Head of caudate nucleus (tissue), 42 donors: ENCODE data around the gene SHFL.

Experiments used
- DNase-seq, 42 donors: peaks; one replicate each; pipeline versions ENCODE4 v3.0.0 to v3.0.0-alpha.2; 2020 to 2021; ENCODE audit warnings: mixed read lengths in 7 of 42
- intact Hi-C: fragments of 100-400 bp; cut with DNase I; formaldehyde crosslinking; loops from one replicate; pipeline ENCODE4 v1.15.0; 2022

The SHFL gene

GRCh38 chr19:10085641-10086590, at the start of gene SHFL:
Gene SHFL, plus strand, starts transcription at chr19:10086317. Its CDS starts 111 bp downstream, at chr19:10086428.
- intact Hi-C loops = no loop called here
- peak; percentile 14 to 86 (median 70) for DNase-seq

- DNase-seq = no peak
- intact Hi-C loops = no loop called here
Observed at GRCh38 chr19:10036601-10037071, 49.5 kb upstream of the SHFL start.

GRCh38 chr19:10037367-10037766, 48.8 kb upstream of the SHFL start:
- no peak for DNase-seq

GRCh38 chr19:10037809-10038208, 48.3 kb upstream of the SHFL start:
- no peak for DNase-seq
- intact Hi-C loops = no loop called here

More at GRCh38 chr19:10037367-10037766, 48.8 kb upstream of the SHFL start:
- intact Hi-C loops = no loop called here

GRCh38 chr19:10043286-10043927, 42.7 kb upstream of the SHFL start:
- intact Hi-C loops = no loop called here
- DNase-seq = no peak

DNA sequence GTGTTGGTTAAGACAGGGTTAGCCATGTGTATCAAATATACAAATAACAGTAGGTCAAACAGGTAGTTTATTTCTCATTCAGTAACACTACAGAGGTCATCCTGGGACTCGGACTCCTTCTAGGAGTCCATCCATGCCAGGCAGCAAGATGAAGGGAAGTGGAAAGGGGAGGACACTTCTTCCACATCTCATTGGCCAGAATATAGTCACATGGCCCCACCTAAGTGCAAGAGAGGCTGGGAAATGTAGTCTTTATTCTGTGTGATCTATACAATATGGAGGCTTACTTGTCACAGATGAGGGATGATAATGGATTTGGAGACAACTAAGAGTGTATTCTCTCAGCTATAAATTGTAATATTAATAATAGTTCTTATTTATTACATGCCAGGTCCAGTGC, 41.7 kb upstream of the SHFL start:
- intact Hi-C loops = no loop called here
- no peak for DNase-seq

DNA sequence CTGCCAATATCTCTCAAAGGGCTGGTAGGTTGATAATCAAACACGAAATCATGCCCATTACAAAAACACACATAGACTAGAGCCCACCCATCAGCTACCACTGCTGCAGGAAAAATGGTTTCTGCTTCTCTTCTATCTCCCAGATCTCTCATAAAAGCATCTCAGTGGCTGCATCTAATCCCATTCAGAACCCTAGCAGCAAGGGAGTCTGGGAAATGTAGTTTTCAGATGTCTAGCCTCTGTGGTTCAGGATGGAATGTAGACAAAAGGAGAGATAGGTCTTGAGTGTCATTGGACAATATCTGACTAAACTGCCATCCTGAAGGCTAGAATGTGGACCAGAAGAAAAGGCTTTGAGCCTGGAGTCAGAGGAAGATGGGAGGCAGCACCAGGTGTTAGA, 40.7 kb upstream of the SHFL start:
- intact Hi-C loops = no loop called here
- no peak for DNase-seq

- no peak for DNase-seq
- intact Hi-C loops = no loop called here
Observed at GRCh38 chr19:10049626-10050025, 36.5 kb upstream of the SHFL start.

DNA sequence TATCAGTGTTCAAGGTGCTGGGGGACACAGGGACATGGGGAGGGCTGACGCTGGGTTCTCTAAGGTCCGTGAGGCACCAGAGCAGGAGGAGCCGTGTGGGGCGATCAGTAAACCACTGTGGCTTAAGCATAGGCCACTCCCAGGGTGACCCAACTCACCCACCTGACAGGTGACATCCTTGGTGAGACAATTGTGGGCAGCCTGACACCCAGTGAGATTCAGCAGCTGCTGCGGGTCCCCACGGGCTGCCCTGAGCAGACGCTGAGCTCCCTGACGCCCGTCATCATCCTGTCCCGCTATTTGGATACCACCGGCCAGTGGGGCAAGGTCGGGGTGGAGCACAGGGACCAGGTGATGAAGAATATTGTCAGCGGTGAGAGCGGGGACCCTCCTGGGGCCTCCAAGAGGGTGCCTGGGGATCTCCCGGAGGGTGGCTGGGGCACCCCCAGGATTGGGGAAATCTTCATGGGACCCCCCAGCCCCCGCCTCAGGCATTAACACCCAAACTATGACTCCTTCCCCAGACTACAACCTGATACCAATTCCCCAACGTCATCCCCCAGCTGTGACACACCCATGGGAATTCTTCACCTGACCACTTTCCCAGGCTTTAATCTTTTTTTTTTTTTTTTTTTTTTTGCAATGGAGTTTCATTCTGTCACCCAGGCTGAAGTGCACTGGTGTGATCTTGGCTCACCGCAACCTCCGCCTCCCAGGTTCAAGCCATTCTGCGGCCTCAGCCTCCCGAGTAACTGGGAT, 33.3 kb upstream of the SHFL start:
- intact Hi-C loops = no loop called here
- DNase-seq = peak in 1 of 42 donors; percentile 5

DNA sequence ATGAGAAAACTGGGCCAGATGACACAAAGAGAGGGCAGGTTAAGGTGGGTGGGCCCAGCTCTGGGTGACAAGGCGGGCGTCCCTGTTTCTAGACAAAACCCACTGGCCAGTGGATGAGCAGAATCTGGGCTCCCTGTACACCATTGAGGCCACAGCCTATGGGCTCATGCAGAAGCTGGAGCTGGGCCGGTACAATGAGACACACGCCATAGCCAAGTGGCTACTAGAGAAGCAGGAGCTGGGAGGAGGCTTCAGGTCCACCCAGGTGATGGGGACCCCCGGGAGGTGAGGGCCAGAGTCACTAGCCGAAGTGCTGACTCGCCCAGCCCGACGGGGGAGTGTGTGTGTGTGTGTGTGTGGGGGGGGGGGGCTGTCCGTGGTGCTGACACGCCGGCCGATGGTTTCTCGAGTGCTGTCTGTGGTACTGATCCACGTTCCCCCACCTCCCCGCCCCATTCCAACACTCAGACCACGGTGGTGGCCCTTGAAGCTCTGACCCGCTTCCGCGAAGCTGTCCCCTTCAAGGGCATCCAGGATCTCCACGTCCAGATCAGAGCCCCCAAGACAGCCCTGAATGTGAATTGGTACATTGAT, 24.3 kb upstream of the SHFL start:
- DNase-seq = no peak

GRCh38 chr19:10068205-10068604, 17.9 kb upstream of the SHFL start:
- intact Hi-C loops = no loop called here
- DNase-seq = no peak

More for the DNA sequence above, 24.3 kb upstream of the SHFL start:
- intact Hi-C loops = no loop called here

DNA sequence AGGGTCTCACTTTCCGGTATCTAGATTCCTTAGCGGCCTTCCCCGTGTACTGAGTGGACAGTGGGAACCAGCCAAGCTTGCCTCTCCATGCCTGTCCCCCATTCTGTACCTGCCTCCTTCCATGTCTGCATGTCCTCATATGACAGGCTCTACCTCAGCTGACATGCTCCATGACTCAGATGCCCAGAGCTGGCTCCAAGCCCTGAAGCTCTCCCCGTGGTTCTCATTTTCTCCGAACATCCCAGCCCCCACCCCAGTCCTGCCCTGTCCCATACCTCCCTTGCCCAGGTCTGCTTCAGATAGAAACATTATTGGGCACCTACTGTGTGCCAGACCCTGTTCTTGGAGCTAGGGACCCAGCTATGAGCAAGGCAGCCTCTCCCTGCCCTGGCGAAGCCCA, 17.1 kb upstream of the SHFL start:
- no peak for DNase-seq
- intact Hi-C loops = no loop called here

- intact Hi-C loops = no loop called here
- no peak for DNase-seq
Observed at GRCh38 chr19:10070730-10071446, 15.2 kb upstream of the SHFL start.

- DNase-seq = no peak
- intact Hi-C loops = no loop called here
Observed at GRCh38 chr19:10074153-10074552, 12.0 kb upstream of the SHFL start.

DNA sequence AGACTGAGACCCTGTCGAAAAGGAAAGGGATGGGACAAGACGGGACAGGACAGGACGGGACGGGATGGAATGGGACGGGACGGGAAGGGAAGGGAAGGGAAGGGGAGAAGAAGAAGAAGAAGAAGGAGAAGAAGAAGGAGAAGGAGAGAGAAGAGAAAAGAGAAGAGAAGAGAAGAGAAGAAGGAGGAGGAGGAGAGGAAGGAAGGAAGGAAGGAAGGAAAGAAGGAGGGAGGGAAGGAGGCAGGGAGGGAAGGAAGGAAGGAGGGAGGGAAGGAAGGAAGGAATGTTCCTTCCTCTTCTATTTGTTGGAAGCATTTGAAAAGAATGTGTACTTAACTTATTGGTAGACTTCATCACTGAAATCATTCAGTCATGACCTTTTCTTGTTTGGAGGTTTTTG, 9.6 kb upstream of the SHFL start:
- intact Hi-C loops = no loop called here
- no peak for DNase-seq

GRCh38 chr19:10078329-10078728, 7.8 kb upstream of the SHFL start:
- intact Hi-C loops = no loop called here
- DNase-seq = no peak

DNA sequence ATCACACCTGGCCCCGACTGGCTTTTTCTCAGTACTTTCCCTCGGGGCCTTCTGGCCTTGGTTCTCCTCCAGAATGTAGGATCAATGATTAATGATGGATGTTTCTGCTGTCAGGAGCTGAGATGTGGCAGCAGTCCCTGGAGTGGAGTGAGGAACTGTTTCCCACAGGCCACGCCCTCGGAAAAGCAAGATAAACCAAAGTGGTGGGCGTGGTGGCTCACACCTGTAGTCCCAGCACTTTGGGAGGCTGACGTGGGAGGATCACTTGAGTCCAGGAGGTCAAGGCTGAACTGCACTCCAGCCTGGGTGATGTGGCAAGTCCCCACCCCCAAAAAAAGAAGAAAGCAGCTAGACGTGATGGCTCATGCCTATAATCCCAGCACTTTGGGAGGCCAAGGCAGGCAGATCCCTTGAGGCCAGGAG, 7.1 kb upstream of the SHFL start:
- intact Hi-C loops = no loop called here

GRCh38 chr19:10083911-10084310, 2.2 kb upstream of the SHFL start:
- intact Hi-C loops = no loop called here

More for the DNA sequence above, 7.1 kb upstream of the SHFL start:
- no peak for DNase-seq

DNA sequence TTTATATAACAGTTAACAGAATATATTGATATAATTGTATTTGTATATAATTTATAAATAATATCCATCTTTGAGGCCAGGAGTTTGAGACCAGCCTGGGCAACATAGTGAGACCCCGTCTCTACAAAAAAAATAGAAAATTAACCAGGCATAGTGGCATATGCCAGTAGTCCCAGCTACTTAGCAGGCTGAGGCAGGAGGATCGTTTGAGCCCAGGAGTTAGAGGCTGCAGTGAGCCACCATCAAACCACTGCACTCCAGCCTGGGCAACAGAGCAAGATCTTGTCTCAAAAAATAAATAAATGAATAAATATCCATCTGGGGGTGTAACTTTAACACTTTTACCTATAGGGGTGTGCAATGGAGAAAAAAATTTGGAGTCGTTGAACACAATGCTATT, 1.3 kb upstream of the SHFL start:
- intact Hi-C loops = no loop called here
- no peak for DNase-seq

More at GRCh38 chr19:10083911-10084310, 2.2 kb upstream of the SHFL start:
- no peak for DNase-seq
